Measurements from ENCODE around the gene WNT3A.

- TF ChIP-seq CTCF (conservative IDR thresholded peaks at IDR 0.05; ENCODE audit: low read depth in 2 of 2): no peak
- no peak for TF ChIP-seq EZH2 (IDR thresholded peaks at IDR 0.05; ENCODE audit: low read depth, unreplicated experiment)
- TF ChIP-seq EZH2phosphoT487 (IDR thresholded peaks at IDR 0.05; ENCODE audit: unreplicated experiment): no peak
- TF ChIP-seq ZNF114 (CRISPR knock-in tag; IDR thresholded peaks at IDR 0.05): no peak
- no peak for TF ChIP-seq ZNF331 (CRISPR knock-in tag; IDR thresholded peaks at IDR 0.05; ENCODE audit: low read depth)
- no peak for TF ChIP-seq POLR2AphosphoS5 (IDR thresholded peaks at IDR 0.05; ENCODE audit: low read depth)
- TF ChIP-seq CREB1 (CRISPR knock-in tag; IDR thresholded peaks at IDR 0.05; ENCODE audit: low read depth): no peak
- TF ChIP-seq JUNB (IDR thresholded peaks at IDR 0.05; ENCODE audit: unreplicated experiment): no peak
- no peak for TF ChIP-seq ZNF462 (CRISPR knock-in tag; IDR thresholded peaks at IDR 0.05)
- TF ChIP-seq REST (IDR thresholded peaks at IDR 0.05; ENCODE audit: unreplicated experiment): no peak
- TF ChIP-seq ETS1 (IDR thresholded peaks at IDR 0.05): no peak
- TF ChIP-seq STAT1 (IDR thresholded peaks at IDR 0.05; ENCODE audit: unreplicated experiment): no peak
Observed at GRCh38 chr1:228073061-228073856, 66.5 kb downstream of the WNT3A start.

Data from GM23338 (cell line).